GM06990 (cell line): ENCODE data around the gene NYAP2.

Experiments used
- DNase-seq: peaks from one replicate; pipeline ENCODE4 v3.0.0-alpha.2; 2011; ENCODE audit not compliant: insufficient read length; ENCODE audit errors: extremely low read depth
- H3K27me3 ChIP-seq: replicated peaks from 2 replicates; pipeline ENCODE4 v1.6.0; 2011; ENCODE audit warnings: low read length; ENCODE audit not compliant: control insufficient read depth, insufficient read depth
- H3K36me3 ChIP-seq: 2 replicates; pipeline ENCODE4 v1.5.1; 2011; ENCODE audit warnings: low read length; ENCODE audit not compliant: control insufficient read depth, insufficient read depth
- H3K4me3 ChIP-seq: replicated peaks from 2 replicates; pipeline ENCODE4 v1.5.1; 2011; ENCODE audit warnings: low read depth, mild to moderate bottlenecking, control low read depth, low read length
- CTCF ChIP-seq: IDR thresholded peaks from 2 replicates; pipeline ENCODE4 v1.5.1; 2011; ENCODE audit warnings: low read length, control low read depth, mild to moderate bottlenecking, inconsistent platforms; ENCODE audit not compliant: insufficient read depth, poor library complexity, severe bottlenecking

NYAP2 gene

GRCh38 chr2:225590932-225591331, 191.4 kb downstream of the NYAP2 start:
- no peaks in the 10 kb centered on the region for H3K27me3 ChIP-seq
- DNase-seq: no peak
- no peak overlapping the region for H3K4me3 ChIP-seq
- H3K36me3 ChIP-seq: no peaks in the 10 kb centered on the region
- TF ChIP-seq CTCF: no peak

GRCh38 chr2:225597911-225598310, 198.4 kb downstream of the NYAP2 start:
- no peak for DNase-seq
- no peaks in the 10 kb centered on the region for H3K36me3 ChIP-seq
- TF ChIP-seq CTCF: no peak
- no peaks in the 10 kb centered on the region for H3K27me3 ChIP-seq
- H3K4me3 ChIP-seq: no peak overlapping the region

- no peaks in the 10 kb centered on the region for H3K27me3 ChIP-seq
- H3K4me3 ChIP-seq: no peak overlapping the region
- no peak for DNase-seq
- H3K36me3 ChIP-seq: no peaks in the 10 kb centered on the region
- no peak for TF ChIP-seq CTCF
Measured at GRCh38 chr2:225598426-225598825, 198.9 kb downstream of the NYAP2 start.

GRCh38 chr2:225598897-225599296, 199.4 kb downstream of the NYAP2 start:
- no peak overlapping the region for H3K4me3 ChIP-seq
- TF ChIP-seq CTCF: no peak
- no peak for DNase-seq
- no peaks in the 10 kb centered on the region for H3K36me3 ChIP-seq
- no peaks in the 10 kb centered on the region for H3K27me3 ChIP-seq

- H3K36me3 ChIP-seq: no peaks in the 10 kb centered on the region
- no peak for DNase-seq
- H3K4me3 ChIP-seq: no peak overlapping the region
- no peak for TF ChIP-seq CTCF
- no peaks in the 10 kb centered on the region for H3K27me3 ChIP-seq
Measured at GRCh38 chr2:225599856-225600255, 200.3 kb downstream of the NYAP2 start.

- no peak for TF ChIP-seq CTCF
- DNase-seq: no peak
- Histone ChIP-seq H3K4me3 (no peak overlapping the region), H3K36me3 (no peaks in the 10 kb centered on the region), H3K27me3 (no peaks in the 10 kb centered on the region)
Measured at GRCh38 chr2:225600444-225600843, 200.9 kb downstream of the NYAP2 start.
